COR-L47 (cell line): ENCODE results near the gene FAM98C.
A peak's percentile ranks its signal among the peaks of the same experiment; 100 is the strongest.

Experiments used
- DNase-seq: peaks from one replicate; lab custom pipeline; 2025; lab: John Stamatoyannopoulos, UW

Gene FAM98C

GRCh38 chr19:38378866-38379265, 24.0 kb upstream of the FAM98C start:
- DNase-seq = no peak

GRCh38 chr19:38381138-38381537, 21.8 kb upstream of the FAM98C start:
- no peak for DNase-seq

GRCh38 chr19:38383184-38383583, 19.7 kb upstream of the FAM98C start:
- no peak for DNase-seq

- no peak for DNase-seq
Measured at GRCh38 chr19:38383743-38384142, 19.1 kb upstream of the FAM98C start.

- no peak for DNase-seq
Measured at GRCh38 chr19:38384209-38385027, 18.5 kb upstream of the FAM98C start.

- no peak for DNase-seq
Measured at GRCh38 chr19:38385057-38385803, 17.7 kb upstream of the FAM98C start.

- no peak for DNase-seq
Measured at GRCh38 chr19:38385804-38386257, 17.1 kb upstream of the FAM98C start.

- no peak for DNase-seq
Measured at GRCh38 chr19:38386300-38386970, 16.5 kb upstream of the FAM98C start.

- DNase-seq = no peak
Measured at GRCh38 chr19:38386971-38387549, 15.8 kb upstream of the FAM98C start.

GRCh38 chr19:38387550-38388348, 15.1 kb upstream of the FAM98C start, which contains the start of gene GGN:
GGN (minus strand) TSS chr19:38388034; CDS start chr19:38387261, 773 bp downstream.
- DNase-seq = peak; percentile 44

- peak; percentile 32 for DNase-seq
Measured at GRCh38 chr19:38388349-38389100, 14.4 kb upstream of the FAM98C start, which contains the start of gene SPRED3. SPRED3 (plus strand) TSS chr19:38388697; CDS start chr19:38390303, 1,606 bp downstream.

- DNase-seq = peak; percentile 13
Measured at GRCh38 chr19:38389101-38389925, 13.6 kb upstream of the FAM98C start.

- DNase-seq = no peak
Measured at GRCh38 chr19:38389957-38390924, 12.7 kb upstream of the FAM98C start.

- no peak for DNase-seq
Measured at GRCh38 chr19:38391911-38392464, 10.9 kb upstream of the FAM98C start.

GRCh38 chr19:38392707-38393308, 10.1 kb upstream of the FAM98C start:
- DNase-seq = no peak

GRCh38 chr19:38394488-38394887, 8.4 kb upstream of the FAM98C start:
- DNase-seq = no peak

- DNase-seq = no peak
Measured at GRCh38 chr19:38395381-38396114, 7.3 kb upstream of the FAM98C start.
